Tibial artery (tissue), 4 donors: ENCODE measurements around the gene POLA2.
"Not testable (repeated sequence)": the region's sequence is repeated elsewhere in the genome, so short reads cannot be mapped to it uniquely, and the experiment has no call there.

Source experiments
- DNase-seq, 2 donors: peaks; one replicate each; pipeline ENCODE4 v3.0.0-alpha.2; 2019
- H3K27ac ChIP-seq, 2 donors: fragments of 200-600 bp; sonication (generic) in 1 of 2; 1 replicate in 1 of 2; 2 replicates in 1 of 2; pipeline ENCODE4 v1.5.1; 2018 to 2019; ENCODE audit warnings: mild to moderate bottlenecking in 1 of 2
- H3K27me3 ChIP-seq, 2 donors: fragments of 200-600 bp; sonication (generic) in 1 of 2; one replicate each; pipeline versions ENCODE4 v1.5.1 to v1.6.0; 2016 to 2019
- H3K36me3 ChIP-seq, 3 donors: fragments of 200-600 bp; sonication (generic) in 2 of 3; one replicate each; pipeline ENCODE4 v1.5.1; 2016 to 2019; ENCODE audit warnings: mild to moderate bottlenecking in 2 of 3
- H3K4me1 ChIP-seq, 4 donors: fragments of 200-600 bp; sonication (generic) in 2 of 4; 1 replicate in 3 of 4; 2 replicates in 1 of 4; pipeline ENCODE4 v1.5.1; 2016 to 2019
- H3K4me3 ChIP-seq, 2 donors: fragments of 200-600 bp; sonication (generic) in 1 of 2; 1 replicate in 1 of 2; 2 replicates in 1 of 2; pipeline ENCODE4 v1.5.1; 2018 to 2019; ENCODE audit warnings: mild to moderate bottlenecking in 2 of 2
- H3K9me3 ChIP-seq, 3 donors: fragments of 200-600 bp; sonication (generic) in 1 of 3; one replicate each; pipeline ENCODE4 v1.5.1; 2016 to 2019
- intact Hi-C: fragments of 100-400 bp; cut with DNase I; formaldehyde crosslinking; loops from one replicate; pipeline ENCODE4 v1.15.0; 2023; ENCODE audit warnings: low total_unique reads
- TF ChIP-seq, protein P1 (sequence below), 2 experiments: fragments of 200-600 bp in 1 of 2; fragments of 450-650 bp in 1 of 2; IDR thresholded peaks; one replicate each; pipeline ENCODE4 v1.5.1; 2017 to 2019; ENCODE audit warnings: antibody characterized with exemption in 2 of 2, mild to moderate bottlenecking in 1 of 2, moderate library complexity in 1 of 2

Gene POLA2

GRCh38 chr11:65323813-65324212 is 62.1 kb downstream of the POLA2 start:
- H3K9me3 ChIP-seq, result no peaks in the 10 kb centered on the region
- H3K4me3 ChIP-seq, result no peak overlapping the region
- H3K4me1 ChIP-seq, result no peaks in the 10 kb centered on the region
- H3K27me3 ChIP-seq, result no peaks in the 10 kb centered on the region
- peaks cover 0 to 20% (median 17%) of the 10 kb centered on the region in 3 donors for H3K36me3 ChIP-seq
- H3K27ac ChIP-seq, result no peak overlapping the region
- no peak for DNase-seq
- TF ChIP-seq, protein P1, sequence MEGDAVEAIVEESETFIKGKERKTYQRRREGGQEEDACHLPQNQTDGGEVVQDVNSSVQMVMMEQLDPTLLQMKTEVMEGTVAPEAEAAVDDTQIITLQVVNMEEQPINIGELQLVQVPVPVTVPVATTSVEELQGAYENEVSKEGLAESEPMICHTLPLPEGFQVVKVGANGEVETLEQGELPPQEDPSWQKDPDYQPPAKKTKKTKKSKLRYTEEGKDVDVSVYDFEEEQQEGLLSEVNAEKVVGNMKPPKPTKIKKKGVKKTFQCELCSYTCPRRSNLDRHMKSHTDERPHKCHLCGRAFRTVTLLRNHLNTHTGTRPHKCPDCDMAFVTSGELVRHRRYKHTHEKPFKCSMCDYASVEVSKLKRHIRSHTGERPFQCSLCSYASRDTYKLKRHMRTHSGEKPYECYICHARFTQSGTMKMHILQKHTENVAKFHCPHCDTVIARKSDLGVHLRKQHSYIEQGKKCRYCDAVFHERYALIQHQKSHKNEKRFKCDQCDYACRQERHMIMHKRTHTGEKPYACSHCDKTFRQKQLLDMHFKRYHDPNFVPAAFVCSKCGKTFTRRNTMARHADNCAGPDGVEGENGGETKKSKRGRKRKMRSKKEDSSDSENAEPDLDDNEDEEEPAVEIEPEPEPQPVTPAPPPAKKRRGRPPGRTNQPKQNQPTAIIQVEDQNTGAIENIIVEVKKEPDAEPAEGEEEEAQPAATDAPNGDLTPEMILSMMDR (IDR thresholded peaks at IDR 0.05), result no peak
- intact Hi-C loops, result no loop called here

DNA sequence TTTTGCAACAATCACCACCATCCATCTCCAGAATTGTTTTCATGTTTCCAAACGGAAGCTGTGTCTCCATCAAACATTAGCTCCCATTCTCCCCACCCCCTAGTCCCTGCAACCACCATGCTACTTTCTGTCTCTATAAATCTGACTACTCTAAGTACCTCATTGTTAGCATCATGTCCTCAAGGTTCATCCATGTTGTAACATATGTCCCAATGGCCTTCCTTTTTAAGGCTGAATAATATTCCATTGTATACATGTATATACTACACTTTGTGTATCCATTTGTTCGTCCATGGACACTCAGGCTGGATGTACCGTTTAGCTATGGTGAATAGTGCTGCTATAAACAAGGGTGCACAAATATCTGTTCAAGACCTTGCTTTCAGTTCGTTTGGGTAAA is 63.7 kb downstream of the POLA2 start:
- H3K27ac ChIP-seq, result no peak overlapping the region
- DNase-seq, result no peak
- no peaks in the 10 kb centered on the region for H3K27me3 ChIP-seq
- TF ChIP-seq, protein P1 (IDR thresholded peaks at IDR 0.05), result no peak
- no peak overlapping the region for H3K4me3 ChIP-seq
- H3K4me1 ChIP-seq, result no peaks in the 10 kb centered on the region
- H3K9me3 ChIP-seq, result no peaks in the 10 kb centered on the region
- intact Hi-C loops, result no loop called here
- peaks cover 0 to 20% (median 16%) of the 10 kb centered on the region in 3 donors for H3K36me3 ChIP-seq

GRCh38 chr11:65327021-65327420 is 65.3 kb downstream of the POLA2 start:
- no peaks in the 10 kb centered on the region for H3K27me3 ChIP-seq
- H3K36me3 ChIP-seq, result peaks cover 0 to 4% (median 0%) of the 10 kb centered on the region in 3 donors
- no peak for DNase-seq
- no peaks in the 10 kb centered on the region for H3K9me3 ChIP-seq
- H3K27ac ChIP-seq, result no peak overlapping the region
- intact Hi-C loops, result no loop called here
- TF ChIP-seq, protein P1 (IDR thresholded peaks at IDR 0.05), result no peak
- H3K4me1 ChIP-seq, result no peaks in the 10 kb centered on the region
- no peak overlapping the region for H3K4me3 ChIP-seq

- Histone ChIP-seq H3K4me3 (no peak overlapping the region), H3K4me1 (peaks cover 0 to 6% (median 1%) of the 10 kb centered on the region in 4 donors), H3K27me3 (no peaks in the 10 kb centered on the region), H3K27ac (no peak overlapping the region), H3K36me3 (no peaks in the 10 kb centered on the region), H3K9me3 (no peaks in the 10 kb centered on the region)
- TF ChIP-seq, protein P1 (IDR thresholded peaks at IDR 0.05), result no peak
- intact Hi-C loops, result no loop called here
- no peak for DNase-seq
Observed at GRCh38 chr11:65329478-65329877, 67.7 kb downstream of the POLA2 start.

- peak; percentile 87 to 91 for DNase-seq
- H3K4me3 ChIP-seq, result no peak overlapping the region
- TF ChIP-seq, protein P1 (IDR thresholded peaks at IDR 0.05), result peak; percentile 72 to 79
Observed at GRCh38 chr11:65329944-65330403, 68.2 kb downstream of the POLA2 start.

GRCh38 chr11:65330544-65330943 is 68.8 kb downstream of the POLA2 start:
- no peak for DNase-seq
- no peaks in the 10 kb centered on the region for H3K36me3 ChIP-seq
- H3K9me3 ChIP-seq, result no peaks in the 10 kb centered on the region
- no peak overlapping the region for H3K4me3 ChIP-seq
- TF ChIP-seq, protein P1 (IDR thresholded peaks at IDR 0.05), result no peak
- no peak overlapping the region for H3K27ac ChIP-seq
- intact Hi-C loops, result no loop called here
- no peaks in the 10 kb centered on the region for H3K27me3 ChIP-seq
- H3K4me1 ChIP-seq, result peaks cover 0 to 17% (median 9%) of the 10 kb centered on the region in 4 donors

More at GRCh38 chr11:65329944-65330403, 68.2 kb downstream of the POLA2 start:
- Histone ChIP-seq H3K4me1 (peaks cover 0 to 11% (median 3%) of the 10 kb centered on the region in 4 donors), H3K36me3 (no peaks in the 10 kb centered on the region), H3K27me3 (no peaks in the 10 kb centered on the region), H3K27ac (no peak overlapping the region), H3K9me3 (no peaks in the 10 kb centered on the region)
- intact Hi-C loops, result no loop called here

DNA sequence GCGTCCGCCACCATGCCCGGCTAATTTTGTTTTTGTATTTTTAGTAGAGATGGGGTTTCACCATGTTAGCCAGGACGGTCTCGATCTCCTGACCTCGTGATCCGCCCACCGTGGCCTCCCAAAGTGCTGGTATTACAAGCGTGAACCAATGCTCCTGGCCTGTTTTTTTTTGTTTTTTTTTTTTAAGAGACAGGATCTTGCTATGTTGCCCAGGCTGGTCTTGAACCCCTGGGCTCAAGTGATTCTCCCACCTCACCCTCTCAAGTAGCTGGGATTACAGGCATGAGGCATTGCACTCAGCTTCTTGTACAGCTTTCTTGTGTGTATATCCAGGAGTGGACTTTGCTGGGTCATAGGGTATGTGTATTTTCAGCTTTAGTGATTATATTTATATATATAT is 70.8 kb downstream of the POLA2 start:
- H3K4me3 ChIP-seq, H3K9me3 ChIP-seq, intact Hi-C loops, H3K27me3 ChIP-seq, DNase-seq, H3K27ac ChIP-seq, H3K36me3 ChIP-seq: not testable (repeated sequence)
- peaks cover 0 to 29% (median 15%) of the 10 kb centered on the region in 4 donors for H3K4me1 ChIP-seq
